Measurements from ENCODE around the gene ARHGAP9. TPM values are rescaled to one million over a fixed set of nuclear protein-coding genes. Genes with fewer than 3 reads are reported as not detected.

The ARHGAP9 gene
- total and polyA plus RNA-seq, 2 of the 4 experiments (the other 2 are of a cell fraction), result 0.18 to 0.79 TPM

DNA sequence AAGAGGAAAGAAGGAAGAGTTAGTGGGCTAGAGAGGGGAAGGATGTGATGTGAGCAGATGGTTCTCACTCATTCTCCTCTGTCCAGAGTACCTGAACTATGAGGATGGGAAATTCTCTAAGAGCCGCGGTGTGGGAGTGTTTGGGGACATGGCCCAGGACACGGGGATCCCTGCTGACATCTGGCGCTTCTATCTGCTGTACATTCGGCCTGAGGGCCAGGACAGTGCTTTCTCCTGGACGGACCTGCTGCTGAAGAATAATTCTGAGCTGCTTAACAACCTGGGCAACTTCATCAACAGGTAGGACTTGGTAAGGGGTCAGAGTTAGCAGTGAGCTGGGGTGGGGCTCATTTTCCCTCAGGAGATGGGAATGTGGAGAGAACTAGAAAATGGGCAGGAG lies 33.0 kb upstream of the ARHGAP9 start:
- no peak overlapping the region for H2BK120ac ChIP-seq (ENCODE audit: low read depth, low read length)
- 80% methylated on average over 1 of the region's 6 CpGs; no CpG with 5 or more reads in 1 of the 2 experiments for WGBS, 2 experiments (ENCODE audit: extremely low coverage in 2 of 2, insufficient read length in 1 of 2)
- POLR2A ChIA-PET (ENCODE audit: unreplicated experiment), result interaction anchor here (0.6 kb wide), 1 partner anchor 121 kb away, joined by 5 read pairs; no protein-coding TSS in a partner anchor
- H2AFZ ChIP-seq (replicated peaks; ENCODE audit: low read length, poor library complexity), result no peak overlapping the region
- in situ Hi-C loops (cut with MboI; ENCODE audit: low sequenced_read_pairs) (no loop called here), intact Hi-C loops (cut with micrococcal nuclease) (no loop called here), dilution Hi-C loops (cut with HindIII; ENCODE audit: low sequenced_read_pairs, unreplicated experiment) (no loop called here)
- no TSS peak for BruUV-seq (replicated peaks)
- H2BK15ac ChIP-seq (ENCODE audit: low read depth, low read length), result no peak overlapping the region
- no peaks in the 10 kb centered on the region for H3K4me1 ChIP-seq (ENCODE audit: control insufficient read depth, insufficient read depth, low read length)
- peaks cover 24 to 69% of the 10 kb centered on the region in 2 experiments for H3K79me1 ChIP-seq (ENCODE audit: low read depth in 1 of 2, low read length in 2 of 2)
- H3K56ac ChIP-seq (ENCODE audit: extremely low read depth, insufficient read depth, low read length), result no peak overlapping the region
- H3K23ac ChIP-seq (ENCODE audit: low read depth, low read length), result no peak overlapping the region
- H3K36me3 ChIP-seq (ENCODE audit: control insufficient read depth, insufficient read depth, low read length), result peaks cover 76% of the 10 kb centered on the region
- TF ChIP-seq, protein P1, sequence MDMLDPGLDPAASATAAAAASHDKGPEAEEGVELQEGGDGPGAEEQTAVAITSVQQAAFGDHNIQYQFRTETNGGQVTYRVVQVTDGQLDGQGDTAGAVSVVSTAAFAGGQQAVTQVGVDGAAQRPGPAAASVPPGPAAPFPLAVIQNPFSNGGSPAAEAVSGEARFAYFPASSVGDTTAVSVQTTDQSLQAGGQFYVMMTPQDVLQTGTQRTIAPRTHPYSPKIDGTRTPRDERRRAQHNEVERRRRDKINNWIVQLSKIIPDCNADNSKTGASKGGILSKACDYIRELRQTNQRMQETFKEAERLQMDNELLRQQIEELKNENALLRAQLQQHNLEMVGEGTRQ (IDR thresholded peaks at IDR 0.05; ENCODE audit: low read depth, low read length), result no peak
- TF ChIP-seq NFE2L2 (IDR thresholded peaks at IDR 0.05; ENCODE audit: low read depth, low read length) (no peak), SMC3 (IDR thresholded peaks at IDR 0.05; ENCODE audit: low read depth, low read length) (no peak), BHLHE40 (IDR thresholded peaks at IDR 0.05; ENCODE audit: low read depth, low read length) (no peak), MAFK (IDR thresholded peaks at IDR 0.05; ENCODE audit: low read depth, low read length) (no peak), RAD21 (IDR thresholded peaks at IDR 0.05; ENCODE audit: low read length) (no peak), CHD1 (IDR thresholded peaks at IDR 0.05; ENCODE audit: low read depth, low read length) (no peak), RCOR1 (IDR thresholded peaks at IDR 0.05; ENCODE audit: insufficient replicate concordance, low read length) (no peak), MXI1 (IDR thresholded peaks at IDR 0.05; ENCODE audit: borderline replicate concordance, low read depth, low read length) (no peak), CEBPB (IDR thresholded peaks at IDR 0.05; ENCODE audit: low read depth, low read length) (no peak), RFX5 (IDR thresholded peaks at IDR 0.05; ENCODE audit: low read depth, low read length) (no peak), POLR2A (IDR thresholded peaks at IDR 0.05; ENCODE audit: low read depth, low read length) (no peak), FOS (IDR thresholded peaks at IDR 0.05; ENCODE audit: low read depth, low read length) (no peak), MAZ (IDR thresholded peaks at IDR 0.05; ENCODE audit: borderline replicate concordance, low read depth, low read length) (no peak)
- TF ChIP-seq, protein P2, sequence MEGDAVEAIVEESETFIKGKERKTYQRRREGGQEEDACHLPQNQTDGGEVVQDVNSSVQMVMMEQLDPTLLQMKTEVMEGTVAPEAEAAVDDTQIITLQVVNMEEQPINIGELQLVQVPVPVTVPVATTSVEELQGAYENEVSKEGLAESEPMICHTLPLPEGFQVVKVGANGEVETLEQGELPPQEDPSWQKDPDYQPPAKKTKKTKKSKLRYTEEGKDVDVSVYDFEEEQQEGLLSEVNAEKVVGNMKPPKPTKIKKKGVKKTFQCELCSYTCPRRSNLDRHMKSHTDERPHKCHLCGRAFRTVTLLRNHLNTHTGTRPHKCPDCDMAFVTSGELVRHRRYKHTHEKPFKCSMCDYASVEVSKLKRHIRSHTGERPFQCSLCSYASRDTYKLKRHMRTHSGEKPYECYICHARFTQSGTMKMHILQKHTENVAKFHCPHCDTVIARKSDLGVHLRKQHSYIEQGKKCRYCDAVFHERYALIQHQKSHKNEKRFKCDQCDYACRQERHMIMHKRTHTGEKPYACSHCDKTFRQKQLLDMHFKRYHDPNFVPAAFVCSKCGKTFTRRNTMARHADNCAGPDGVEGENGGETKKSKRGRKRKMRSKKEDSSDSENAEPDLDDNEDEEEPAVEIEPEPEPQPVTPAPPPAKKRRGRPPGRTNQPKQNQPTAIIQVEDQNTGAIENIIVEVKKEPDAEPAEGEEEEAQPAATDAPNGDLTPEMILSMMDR (conservative IDR thresholded peaks at IDR 0.05; ENCODE audit: low read depth, low read length), result no peak
- TF ChIP-seq, protein P3, sequence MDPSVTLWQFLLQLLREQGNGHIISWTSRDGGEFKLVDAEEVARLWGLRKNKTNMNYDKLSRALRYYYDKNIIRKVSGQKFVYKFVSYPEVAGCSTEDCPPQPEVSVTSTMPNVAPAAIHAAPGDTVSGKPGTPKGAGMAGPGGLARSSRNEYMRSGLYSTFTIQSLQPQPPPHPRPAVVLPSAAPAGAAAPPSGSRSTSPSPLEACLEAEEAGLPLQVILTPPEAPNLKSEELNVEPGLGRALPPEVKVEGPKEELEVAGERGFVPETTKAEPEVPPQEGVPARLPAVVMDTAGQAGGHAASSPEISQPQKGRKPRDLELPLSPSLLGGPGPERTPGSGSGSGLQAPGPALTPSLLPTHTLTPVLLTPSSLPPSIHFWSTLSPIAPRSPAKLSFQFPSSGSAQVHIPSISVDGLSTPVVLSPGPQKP (IDR thresholded peaks at IDR 0.05; ENCODE audit: borderline replicate concordance, low read depth, low read length), result no peak
- peaks cover 71% of the 10 kb centered on the region for H4K20me1 ChIP-seq (ENCODE audit: insufficient read depth, low read length)
- H3K9me3 ChIP-seq (ENCODE audit: control insufficient read depth, insufficient read depth, low read length), result no peaks in the 10 kb centered on the region
- no peak overlapping the region for H3K9ac ChIP-seq (ENCODE audit: low read depth, low read length)
- no peak overlapping the region for H2AK5ac ChIP-seq (ENCODE audit: low read depth, low read length)
- H4K8ac ChIP-seq (ENCODE audit: low read depth in 2 of 2, low read length in 2 of 2), result no peak overlapping the region
- DNase-seq, result no peak
- H3K9me1 ChIP-seq (ENCODE audit: insufficient read depth, low read length), result peaks cover 3% of the 10 kb centered on the region; the same call in 1 of the 2 replicates
- H4K5ac ChIP-seq (ENCODE audit: low read depth, low read length), result no peak overlapping the region
- CTCF ChIA-PET, result no interaction called here
- H2AK9ac ChIP-seq (replicated peaks; ENCODE audit: low read depth, low read length, poor library complexity), result no peak overlapping the region
- no peak overlapping the region for H4K91ac ChIP-seq (ENCODE audit: insufficient read depth, low read depth, low read length)
- no peak overlapping the region for H2BK20ac ChIP-seq (ENCODE audit: low read depth, low read length)
- no peak overlapping the region for H3K4me2 ChIP-seq (ENCODE audit: low read depth, low read length)
- no peak overlapping the region for H3K27ac ChIP-seq (ENCODE audit: insufficient read depth, low read length)
- no peak overlapping the region for H3K4me3 ChIP-seq (ENCODE audit: insufficient read depth, low read depth, low read length)
- ATAC-seq (ENCODE audit: low read depth), result no peak
- H3K18ac ChIP-seq (ENCODE audit: low read depth, low read length), result no peak overlapping the region
- no peak overlapping the region for H2BK5ac ChIP-seq (ENCODE audit: low read depth, low read length, poor library complexity, severe bottlenecking)
- H3K14ac ChIP-seq (replicated peaks; ENCODE audit: low read depth, low read length), result no peak overlapping the region
- H3K4ac ChIP-seq (ENCODE audit: low read depth, low read length), result no peak overlapping the region
- no peaks in the 10 kb centered on the region for H3K27me3 ChIP-seq (ENCODE audit: control insufficient read depth, insufficient read depth, low read length)
